ENCODE measurements around the gene MTERF2.
A peak's percentile ranks its signal among the peaks of the same experiment; 100 is the strongest.
"Not testable (repeated sequence)": the region's sequence is repeated elsewhere in the genome, so short reads cannot be mapped to it uniquely, and the experiment has no call there.

Gene MTERF2, protein sequence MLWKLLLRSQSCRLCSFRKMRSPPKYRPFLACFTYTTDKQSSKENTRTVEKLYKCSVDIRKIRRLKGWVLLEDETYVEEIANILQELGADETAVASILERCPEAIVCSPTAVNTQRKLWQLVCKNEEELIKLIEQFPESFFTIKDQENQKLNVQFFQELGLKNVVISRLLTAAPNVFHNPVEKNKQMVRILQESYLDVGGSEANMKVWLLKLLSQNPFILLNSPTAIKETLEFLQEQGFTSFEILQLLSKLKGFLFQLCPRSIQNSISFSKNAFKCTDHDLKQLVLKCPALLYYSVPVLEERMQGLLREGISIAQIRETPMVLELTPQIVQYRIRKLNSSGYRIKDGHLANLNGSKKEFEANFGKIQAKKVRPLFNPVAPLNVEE

DNA sequence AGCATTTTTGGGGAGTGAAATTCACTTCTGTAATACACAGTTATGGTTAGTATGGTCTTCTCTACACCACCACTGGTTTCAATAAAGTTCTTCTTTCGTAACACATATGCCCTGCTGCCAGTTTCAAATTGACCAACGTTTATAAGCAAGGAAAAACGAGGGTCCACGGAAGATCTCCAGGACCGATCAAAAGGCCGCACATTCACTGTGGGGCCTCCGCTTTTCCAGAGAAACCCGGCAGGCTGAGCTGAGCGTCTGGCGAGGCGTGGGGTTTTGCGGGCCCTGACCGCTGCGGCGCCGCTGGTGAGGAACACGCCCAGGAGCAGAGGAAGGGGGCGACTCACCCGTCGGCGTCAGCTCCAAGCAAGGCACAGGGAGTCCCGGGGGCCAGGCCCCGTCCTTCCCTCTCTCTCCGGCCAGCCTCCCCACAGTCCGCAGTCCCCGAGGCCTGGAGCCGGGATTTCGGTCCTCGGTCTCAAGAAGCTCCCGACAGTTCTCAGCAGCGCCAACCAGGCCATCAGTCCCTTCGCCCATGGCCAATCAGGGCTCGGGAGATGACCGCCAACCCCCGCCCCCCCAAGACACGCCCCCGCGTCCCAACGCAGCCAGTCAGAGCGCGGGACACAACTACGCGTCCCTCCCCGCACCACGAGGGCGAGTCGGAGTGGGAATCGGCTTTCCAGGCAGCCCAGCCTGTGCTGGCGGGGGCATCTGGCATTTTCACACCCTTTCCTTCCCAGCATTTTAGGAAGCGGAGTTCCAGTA is at the start of gene MTERF2:
Gene MTERF2, minus strand, starts transcription at position 522 of the 765 bp plus-strand sequence. CDS start 8,432 bp downstream, outside the sequence.
- DNase-seq, result peak; percentile 74

DNA sequence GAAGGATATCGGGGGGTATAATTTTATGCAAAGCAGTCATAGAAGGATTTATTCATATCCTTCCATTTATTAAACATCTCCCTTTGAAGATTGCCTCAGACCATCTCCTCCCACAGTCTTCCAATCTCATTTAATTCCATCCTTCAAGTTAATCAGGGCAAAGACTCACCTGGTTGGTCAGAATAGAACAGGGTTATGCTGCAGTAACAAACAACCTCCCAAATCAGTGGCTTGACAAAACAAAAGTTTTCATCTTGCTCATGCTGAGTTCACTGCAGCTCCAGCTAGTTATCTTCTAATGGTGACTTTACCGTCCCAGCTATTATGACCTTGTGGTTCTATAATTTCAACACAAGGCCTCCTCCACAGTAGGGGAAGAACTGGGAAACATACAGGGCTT is 48.8 kb upstream of the MTERF2 start:
- DNase-seq, result no peak

- no peak for DNase-seq
Observed at GRCh38 chr12:107033758-107034739, 47.1 kb upstream of the MTERF2 start.

DNA sequence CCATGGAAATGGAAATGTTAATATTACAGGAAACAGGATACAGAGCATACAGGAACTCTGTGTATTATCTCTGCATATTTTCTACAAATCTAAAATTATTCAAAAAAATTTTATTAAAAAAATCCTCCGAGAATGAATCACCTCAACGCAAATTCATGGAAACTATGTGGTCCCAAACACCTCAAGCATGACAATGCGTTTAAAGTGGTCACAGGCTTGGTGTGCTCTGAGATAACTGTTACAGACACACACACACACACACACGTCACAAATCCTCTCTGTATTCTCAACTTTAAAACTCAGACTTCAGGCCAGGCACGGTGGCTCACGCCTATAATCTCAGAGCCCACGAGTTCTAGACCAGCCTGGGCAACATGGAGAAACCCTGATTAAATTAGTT is 45.3 kb upstream of the MTERF2 start:
- no peak for DNase-seq

GRCh38 chr12:107031061-107031460 is 44.1 kb upstream of the MTERF2 start:
- no peak for DNase-seq

GRCh38 chr12:107029081-107029480 is 42.1 kb upstream of the MTERF2 start:
- no peak for DNase-seq

GRCh38 chr12:107027636-107028053 is 40.7 kb upstream of the MTERF2 start:
- DNase-seq, result no peak

GRCh38 chr12:107026806-107027635 is 40.1 kb upstream of the MTERF2 start:
- no peak for DNase-seq

GRCh38 chr12:107026356-107026755 is 39.4 kb upstream of the MTERF2 start:
- DNase-seq, result not testable (repeated sequence)

DNA sequence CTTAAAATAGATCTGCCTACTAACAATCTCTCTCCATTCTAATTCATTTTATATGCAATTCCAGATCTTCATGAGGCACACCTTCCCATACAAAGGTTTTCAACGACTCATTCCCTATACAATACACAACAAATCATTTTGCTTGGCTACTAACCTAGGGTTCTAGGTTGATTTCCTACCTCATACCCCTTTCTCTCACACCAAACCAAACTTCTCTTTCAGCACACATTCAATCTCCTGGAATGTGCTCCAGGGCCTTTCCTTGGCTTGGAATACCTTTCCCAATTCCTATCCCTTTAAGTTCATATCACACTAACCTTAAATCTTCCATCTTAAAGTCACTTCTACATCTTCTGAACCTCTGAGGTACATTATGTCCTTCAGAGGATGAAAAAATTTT is 38.7 kb upstream of the MTERF2 start:
- no peak for DNase-seq

GRCh38 chr12:107019546-107019945 is 32.6 kb upstream of the MTERF2 start:
- DNase-seq, result no peak

GRCh38 chr12:107017042-107017441 is 30.1 kb upstream of the MTERF2 start:
- no peak for DNase-seq

GRCh38 chr12:107014055-107014454 is 27.1 kb upstream of the MTERF2 start:
- no peak for DNase-seq

DNA sequence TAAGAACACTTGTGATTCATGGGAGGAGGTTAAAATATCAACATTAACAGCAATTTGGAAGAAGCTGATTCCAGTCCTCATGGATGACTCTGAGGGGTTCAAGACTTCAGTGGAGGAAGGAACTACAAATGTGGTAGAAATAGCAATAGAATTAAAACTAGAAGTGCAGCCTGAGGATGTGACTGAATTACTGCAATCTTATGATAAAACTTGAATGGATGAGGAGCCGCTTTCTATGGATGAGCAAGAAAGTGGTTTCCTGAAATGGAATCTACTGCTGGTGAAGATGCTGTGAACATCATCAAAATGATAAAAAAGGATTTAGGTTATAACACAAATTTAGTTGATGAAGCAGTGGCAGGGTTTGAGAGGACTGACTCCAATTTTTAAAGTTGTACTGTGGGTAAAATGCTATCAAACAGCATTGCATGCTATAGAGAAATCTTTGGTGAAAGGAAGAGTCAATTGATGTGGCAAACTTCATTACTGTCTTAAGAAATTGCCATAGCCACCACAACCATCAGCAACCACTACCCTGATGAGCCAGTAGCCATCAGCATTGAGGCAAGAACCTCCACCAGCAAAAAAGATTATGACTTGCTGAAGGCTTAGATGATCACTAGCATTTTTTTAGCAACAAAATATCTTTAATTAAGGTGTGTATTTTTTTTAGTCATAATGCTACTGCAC is 25.9 kb upstream of the MTERF2 start:
- DNase-seq, result no peak

DNA sequence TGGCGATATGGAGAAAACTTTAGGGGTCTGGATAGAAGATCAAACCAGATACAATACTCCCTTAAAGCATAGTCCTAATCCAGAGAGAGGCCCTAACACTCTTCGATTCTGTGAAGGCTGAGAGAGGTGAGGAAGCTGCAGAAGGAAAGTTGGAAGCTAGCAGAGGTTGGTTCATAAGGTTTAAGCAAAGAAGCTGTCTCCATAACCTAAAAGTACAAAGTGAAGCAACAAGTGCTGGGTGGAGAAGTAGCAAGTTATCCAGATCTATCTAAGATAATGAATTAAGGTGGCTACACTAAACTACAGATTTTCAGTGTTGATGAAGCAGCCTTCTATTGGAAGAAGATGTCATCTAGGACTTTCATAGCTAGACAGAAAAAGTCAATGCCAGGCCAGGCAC is 24.6 kb upstream of the MTERF2 start:
- no peak for DNase-seq

GRCh38 chr12:107007411-107007810 is 20.5 kb upstream of the MTERF2 start:
- DNase-seq, result no peak

- not testable (repeated sequence) for DNase-seq
Observed at GRCh38 chr12:107002665-107003064, 15.7 kb upstream of the MTERF2 start.

DNA sequence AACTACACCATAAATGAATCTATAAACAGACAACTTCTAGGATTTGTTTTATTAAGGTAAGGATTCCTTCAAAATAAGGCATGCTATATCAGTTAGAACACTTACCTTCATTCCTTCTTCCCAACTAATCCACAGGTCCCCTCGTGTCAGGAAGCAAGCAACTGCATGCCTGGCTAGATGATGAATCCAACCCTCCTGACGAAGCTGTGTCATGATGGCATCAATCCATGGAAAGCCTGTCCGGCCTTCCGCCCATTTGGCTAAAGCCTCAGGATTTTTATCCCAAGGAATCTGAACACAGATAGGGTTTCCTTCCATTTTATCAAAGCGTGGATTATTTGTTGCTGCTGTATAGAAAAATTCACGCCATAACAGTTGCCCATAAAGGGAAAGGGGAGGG is 12.5 kb upstream of the MTERF2 start:
- DNase-seq, result no peak

GRCh38 chr12:106997916-106998315 is 11.0 kb upstream of the MTERF2 start:
- no peak for DNase-seq

DNA sequence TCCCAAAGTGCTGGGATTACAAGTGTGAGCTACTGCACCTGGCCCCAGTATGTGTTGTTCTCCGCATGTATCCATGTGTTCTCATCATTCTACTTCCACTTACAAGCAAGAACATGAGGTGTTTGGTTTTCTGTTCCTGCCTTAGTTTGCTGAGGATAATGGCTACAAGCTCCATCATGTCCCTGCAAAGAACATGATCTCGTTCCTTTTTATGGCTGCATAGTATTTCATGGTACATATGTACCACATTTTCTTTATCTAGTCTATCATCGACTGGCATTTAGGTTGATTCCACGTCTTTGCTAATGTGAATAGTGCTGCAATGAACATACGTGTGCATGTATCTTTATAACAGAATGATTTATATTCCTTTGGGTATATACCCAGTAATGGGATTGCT is 9.2 kb upstream of the MTERF2 start:
- not testable (repeated sequence) for DNase-seq

GRCh38 chr12:106994579-106995220 is 7.8 kb upstream of the MTERF2 start:
- DNase-seq, result no peak
